CD4-positive, alpha-beta T cell treated with Interleukin-6 at 100 ng/mL for 8 hours (primary cell): Measurements from ENCODE around the gene TSC2.

ENCODE experiments used
- DNase-seq: peaks from one replicate; pipeline ENCODE4 v3.0.0-alpha.2; 2020; ENCODE audit warnings: mixed read lengths, low spot score

Gene TSC2

GRCh38 chr16:2043667-2044451 is 3.9 kb upstream of the TSC2 start:
- DNase-seq, result no peak

- no peak for DNase-seq
Observed at GRCh38 chr16:2044541-2044940, 3.2 kb upstream of the TSC2 start.

GRCh38 chr16:2045965-2046892 is 1.6 kb upstream of the TSC2 start:
- DNase-seq, result no peak

GRCh38 chr16:2046893-2047329 is 874 bp upstream of the TSC2 start:
- DNase-seq, result no peak

- DNase-seq, result no peak
Observed at GRCh38 chr16:2048116-2048543, 345 bp downstream of the TSC2 start.

GRCh38 chr16:2053211-2053610 is 5.4 kb downstream of the TSC2 start:
- no peak for DNase-seq

- DNase-seq, result no peak
Observed at GRCh38 chr16:2053897-2054296, 6.1 kb downstream of the TSC2 start.

- DNase-seq, result no peak
Observed at GRCh38 chr16:2054543-2055245, 6.9 kb downstream of the TSC2 start.

- DNase-seq, result no peak
Observed at GRCh38 chr16:2056077-2056476, 8.3 kb downstream of the TSC2 start.

- no peak for DNase-seq
Observed at GRCh38 chr16:2056681-2057407, 9.1 kb downstream of the TSC2 start.

GRCh38 chr16:2057438-2057837 is 9.7 kb downstream of the TSC2 start:
- DNase-seq, result no peak

- no peak for DNase-seq
Observed at GRCh38 chr16:2058420-2058819, 10.6 kb downstream of the TSC2 start.

GRCh38 chr16:2058872-2059271 is 11.1 kb downstream of the TSC2 start:
- DNase-seq, result no peak

- DNase-seq, result no peak
Observed at GRCh38 chr16:2060346-2060745, 12.6 kb downstream of the TSC2 start.

GRCh38 chr16:2061023-2061422 is 13.2 kb downstream of the TSC2 start:
- DNase-seq, result no peak

GRCh38 chr16:2061526-2061925 is 13.7 kb downstream of the TSC2 start:
- DNase-seq, result no peak

- no peak for DNase-seq
Observed at GRCh38 chr16:2062801-2063200, 15.0 kb downstream of the TSC2 start.

GRCh38 chr16:2063861-2064260 is 16.1 kb downstream of the TSC2 start:
- DNase-seq, result no peak

GRCh38 chr16:2064368-2064945 is 16.7 kb downstream of the TSC2 start:
- DNase-seq, result no peak

GRCh38 chr16:2066139-2066538 is 18.4 kb downstream of the TSC2 start:
- no peak for DNase-seq
